Measurements from ENCODE around the gene GPR132. TPM values are rescaled to one million over a fixed set of nuclear protein-coding genes. Genes with fewer than 3 reads are reported as not detected.
A peak's percentile ranks its signal among the peaks of the same experiment; 100 is the strongest.

GPR132 gene
- total RNA-seq, 2 experiments from 2014 or later, result 64.4 to 66.7 TPM

DNA sequence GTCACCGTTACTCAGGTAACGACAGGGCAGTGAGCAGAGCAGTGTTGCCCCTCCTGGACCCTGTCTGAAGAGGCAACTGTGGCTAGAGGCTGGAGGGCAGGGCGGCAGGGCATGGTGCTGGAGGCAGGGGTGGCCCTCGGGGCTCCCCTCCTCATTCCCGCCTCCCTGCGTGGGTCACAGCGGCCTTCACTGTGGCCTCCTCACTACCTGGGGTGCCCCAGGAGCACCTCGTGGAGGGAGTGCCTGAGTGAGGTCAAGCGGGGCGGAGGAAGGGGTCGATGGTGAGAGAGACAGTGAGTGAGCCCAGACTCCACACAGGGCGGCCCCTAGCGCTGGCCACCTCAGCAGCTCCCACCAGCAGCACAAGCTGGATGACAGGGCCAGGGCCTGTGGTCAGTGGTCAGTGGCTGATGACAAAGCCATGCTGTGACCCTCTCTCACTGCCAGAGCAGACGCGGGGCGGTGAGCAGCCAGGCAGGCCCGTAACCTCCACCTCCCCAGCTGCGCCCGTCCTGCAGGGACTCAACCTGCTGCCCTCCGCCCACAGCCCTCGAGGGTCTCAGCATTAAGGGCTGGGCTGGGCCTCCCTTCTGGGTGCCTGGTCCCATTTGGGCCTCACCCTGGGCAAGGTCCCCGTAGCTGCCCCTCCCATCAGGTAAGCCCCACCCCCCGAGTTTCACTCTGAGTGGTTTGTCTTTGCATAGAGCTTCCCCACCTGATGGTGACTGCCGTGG is 17.8 kb downstream of the GPR132 start:
- DNase-seq (peak in 2 of 14 experiments; percentile 15 to 49), ATAC-seq (ENCODE audit: poor library complexity) (no peak)
- peaks cover 5% of the 10 kb centered on the region for H3K27me3 Mint-ChIP-seq
- H3K9me3 Mint-ChIP-seq, result no peaks in the 10 kb centered on the region
- Histone ChIP-seq H3K27ac (ENCODE audit: low read depth in 1 of 2, low read length in 2 of 2) (no peak overlapping the region), H3K36me3 (ENCODE audit: insufficient read depth, low read length) (peaks cover 33% of the 10 kb centered on the region), H3K27me3 (ENCODE audit: control insufficient read depth in 1 of 2, insufficient read depth in 2 of 2, low read length in 2 of 2) (no peaks in the 10 kb centered on the region), H3K4me3 (ENCODE audit: low read length) (no peak overlapping the region), H3K4me1 (ENCODE audit: insufficient read depth, low read length) (peaks cover 10% of the 10 kb centered on the region), H3K9me3 (ENCODE audit: control insufficient read depth in 1 of 2, insufficient read depth in 1 of 2, low read length in 2 of 2) (no peaks in the 10 kb centered on the region)
- H3K36me3 Mint-ChIP-seq (ENCODE audit: low read depth), result peaks cover 38% of the 10 kb centered on the region
- peaks cover 15% of the 10 kb centered on the region for H3K4me1 Mint-ChIP-seq (ENCODE audit: low read depth)
- peak overlapping the region; percentile 39 for H3K27ac Mint-ChIP-seq
- peak overlapping the region; percentile 30 for H3K4me3 Mint-ChIP-seq
- ChIA-PET POLR2A (interaction anchor here (1.4 to 3.7 kb wide), 4 partner anchors 11 to 72 kb away, joined by 4 to 20 read pairs (median 12); partner anchors contain the start of gene GPR132), CTCF (interaction anchor here (3.3 to 3.9 kb wide), 2 partner anchors 39 to 42 kb away, joined by 27 to 37 read pairs; no protein-coding TSS in a partner anchor)
- TF ChIP-seq, protein P1, sequence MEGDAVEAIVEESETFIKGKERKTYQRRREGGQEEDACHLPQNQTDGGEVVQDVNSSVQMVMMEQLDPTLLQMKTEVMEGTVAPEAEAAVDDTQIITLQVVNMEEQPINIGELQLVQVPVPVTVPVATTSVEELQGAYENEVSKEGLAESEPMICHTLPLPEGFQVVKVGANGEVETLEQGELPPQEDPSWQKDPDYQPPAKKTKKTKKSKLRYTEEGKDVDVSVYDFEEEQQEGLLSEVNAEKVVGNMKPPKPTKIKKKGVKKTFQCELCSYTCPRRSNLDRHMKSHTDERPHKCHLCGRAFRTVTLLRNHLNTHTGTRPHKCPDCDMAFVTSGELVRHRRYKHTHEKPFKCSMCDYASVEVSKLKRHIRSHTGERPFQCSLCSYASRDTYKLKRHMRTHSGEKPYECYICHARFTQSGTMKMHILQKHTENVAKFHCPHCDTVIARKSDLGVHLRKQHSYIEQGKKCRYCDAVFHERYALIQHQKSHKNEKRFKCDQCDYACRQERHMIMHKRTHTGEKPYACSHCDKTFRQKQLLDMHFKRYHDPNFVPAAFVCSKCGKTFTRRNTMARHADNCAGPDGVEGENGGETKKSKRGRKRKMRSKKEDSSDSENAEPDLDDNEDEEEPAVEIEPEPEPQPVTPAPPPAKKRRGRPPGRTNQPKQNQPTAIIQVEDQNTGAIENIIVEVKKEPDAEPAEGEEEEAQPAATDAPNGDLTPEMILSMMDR (IDR thresholded peaks at IDR 0.05), result no peak
- intact Hi-C loops (cut with DNase I, micrococcal nuclease), result loop anchor here in 1 of 2 experiments (2.0 to 5.0 kb wide), 2 partner anchors 13 to 305 kb away; no protein-coding TSS in a partner anchor

DNA sequence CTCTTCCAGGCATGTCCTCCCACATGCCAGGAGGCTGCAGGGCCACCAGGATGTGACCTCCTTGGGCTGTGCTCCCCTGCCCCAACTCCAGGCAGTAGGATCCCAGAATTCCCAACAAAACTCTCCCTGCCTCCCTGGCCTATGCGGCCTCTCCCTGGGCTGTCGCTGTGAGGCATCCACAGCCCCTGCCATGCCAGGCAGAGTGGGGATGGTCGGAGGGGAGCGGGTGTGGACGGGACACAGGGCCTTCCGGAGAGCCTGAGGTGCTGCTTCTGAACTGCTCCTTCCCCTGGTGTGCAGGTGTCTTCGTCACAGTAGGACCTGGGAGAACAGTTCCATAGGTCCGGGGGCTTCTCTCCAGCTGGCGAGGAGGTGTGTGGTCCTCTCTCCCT is 18.3 kb downstream of the GPR132 start:
- Histone ChIP-seq H3K4me1 (ENCODE audit: insufficient read depth, low read length) (peaks cover 10% of the 10 kb centered on the region), H3K27me3 (ENCODE audit: control insufficient read depth in 1 of 2, insufficient read depth in 2 of 2, low read length in 2 of 2) (no peaks in the 10 kb centered on the region), H3K4me3 (ENCODE audit: low read length) (no peak overlapping the region), H3K36me3 (ENCODE audit: insufficient read depth, low read length) (peaks cover 32% of the 10 kb centered on the region), H3K27ac (ENCODE audit: low read depth in 1 of 2, low read length in 2 of 2) (no peak overlapping the region), H3K9me3 (ENCODE audit: control insufficient read depth in 1 of 2, insufficient read depth in 1 of 2, low read length in 2 of 2) (no peaks in the 10 kb centered on the region)
- H3K36me3 Mint-ChIP-seq (ENCODE audit: low read depth), result peaks cover 35% of the 10 kb centered on the region
- DNase-seq, result peak in 1 of 14 experiments; percentile 31
- peaks cover 14% of the 10 kb centered on the region for H3K4me1 Mint-ChIP-seq (ENCODE audit: low read depth)
- no peaks in the 10 kb centered on the region for H3K9me3 Mint-ChIP-seq
- ChIA-PET CTCF (interaction anchor here (0.8 to 3.9 kb wide), 8 partner anchors 11 to 113 kb away, joined by 3 to 44 read pairs (median 30); no protein-coding TSS in a partner anchor), POLR2A (interaction anchor here (0.6 to 3.7 kb wide), 8 partner anchors 12 to 294 kb away, joined by 3 to 20 read pairs (median 4); partner anchors contain the start of genes GPR132 and SIVA1)
- no peak for ATAC-seq (ENCODE audit: poor library complexity)
- H3K27ac Mint-ChIP-seq, result peak overlapping the region; percentile 39
- TF ChIP-seq, protein P1 (IDR thresholded peaks at IDR 0.05), result no peak
- intact Hi-C loops (cut with DNase I, micrococcal nuclease), result loop anchor here in 1 of 2 experiments (2.0 to 5.0 kb wide), 2 partner anchors 14 to 305 kb away; no protein-coding TSS in a partner anchor
- peaks cover 5% of the 10 kb centered on the region for H3K27me3 Mint-ChIP-seq
- no peak overlapping the region for H3K4me3 Mint-ChIP-seq

- intact Hi-C loops (cut with DNase I, micrococcal nuclease), result loop anchor here (1.0 to 5.0 kb wide), 8 partner anchors 15 to 306 kb away; partner anchors contain the start of gene CDCA4 (in 2 of the 2)
- Histone ChIP-seq H3K4me3 (ENCODE audit: low read length) (no peak overlapping the region), H3K9me3 (ENCODE audit: control insufficient read depth in 1 of 2, insufficient read depth in 1 of 2, low read length in 2 of 2) (no peaks in the 10 kb centered on the region), H3K4me1 (ENCODE audit: insufficient read depth, low read length) (peaks cover 10% of the 10 kb centered on the region), H3K27ac (ENCODE audit: low read depth in 1 of 2, low read length in 2 of 2) (no peak overlapping the region), H3K27me3 (ENCODE audit: control insufficient read depth in 1 of 2, insufficient read depth in 2 of 2, low read length in 2 of 2) (no peaks in the 10 kb centered on the region), H3K36me3 (ENCODE audit: insufficient read depth, low read length) (peaks cover 22% of the 10 kb centered on the region)
- DNase-seq (peak; percentile 86 to 96 (median 93)), ATAC-seq (ENCODE audit: poor library complexity) (peak; percentile 93)
- Mint-ChIP-seq H3K4me3 (peak overlapping the region; percentile 67), H3K36me3 (ENCODE audit: low read depth) (peaks cover 25% of the 10 kb centered on the region), H3K27me3 (peaks cover 5% of the 10 kb centered on the region), H3K9me3 (no peaks in the 10 kb centered on the region), H3K27ac (peak overlapping the region; percentile 70), H3K4me1 (ENCODE audit: low read depth) (peaks cover 11% of the 10 kb centered on the region)
- CTCF ChIA-PET, result interaction anchor here (0.7 to 3.9 kb wide), 30 partner anchors 8 to 1401 kb away, joined by 3 to 44 read pairs (median 6); partner anchors contain the start of genes CDCA4, CLBA1 and GPR132
- TF ChIP-seq, protein P1 (IDR thresholded peaks at IDR 0.05), result peak; percentile 100
- POLR2A ChIA-PET, result interaction anchor here (0.8 to 3.7 kb wide), 9 partner anchors 13 to 293 kb away, joined by 3 to 20 read pairs (median 7); partner anchors contain the start of genes CDCA4, GPR132 and SIVA1
Measured at GRCh38 chr14:105045710-105046326, 19.4 kb downstream of the GPR132 start.
